Gastrocnemius medialis (tissue), 4 donors: ENCODE results near the gene HNRNPC. TPM values are rescaled to one million over a fixed set of nuclear protein-coding genes. Genes with fewer than 3 reads are reported as not detected.

Source experiments
- ATAC-seq, 2 donors: fragments of 150-250 bp; one replicate each; pipeline ENCODE4 v1.9.1; 2016
- DNase-seq, 2 donors: peaks; one replicate each; pipeline ENCODE4 v3.0.0-alpha.2; 2019
- H3K27ac ChIP-seq, 4 donors: fragments of 200-600 bp; sonication (generic); 1 replicate in 1 of 4; 2 replicates in 3 of 4; pipeline ENCODE4 v1.5.1; 2016 to 2018; ENCODE audit warnings: mild to moderate bottlenecking in 2 of 4, moderate library complexity in 1 of 4
- H3K27me3 ChIP-seq, 3 donors: fragments of 200-600 bp; sonication (generic) in 2 of 3; 1 replicate in 1 of 3; 2 replicates in 2 of 3; pipeline versions ENCODE4 v1.5.1 to v1.6.0; 2016 to 2019; ENCODE audit warnings: mild to moderate bottlenecking in 1 of 3, moderate library complexity in 1 of 3
- H3K36me3 ChIP-seq, 2 donors: fragments of 200-600 bp; sonication (generic) in 1 of 2; one replicate each; pipeline ENCODE4 v1.5.1; 2017 to 2018
- H3K4me1 ChIP-seq, 2 donors: fragments of 200-600 bp; sonication (generic) in 1 of 2; one replicate each; pipeline ENCODE4 v1.5.1; 2016 to 2017; ENCODE audit warnings: mild to moderate bottlenecking in 2 of 2
- H3K4me3 ChIP-seq, 4 donors: fragments of 200-600 bp; sonication (generic) in 3 of 4; 1 replicate in 1 of 4; 2 replicates in 3 of 4; pipeline ENCODE4 v1.5.1; 2016 to 2019; ENCODE audit warnings: mild to moderate bottlenecking in 2 of 4
- H3K9me3 ChIP-seq, 3 donors: fragments of 200-600 bp; sonication (generic) in 2 of 3; 1 replicate in 1 of 3; 2 replicates in 2 of 3; pipeline ENCODE4 v1.5.1; 2016 to 2019
- POLR2A ChIP-seq, 2 donors: fragments of 450-650 bp; IDR thresholded peaks; one replicate each; pipeline ENCODE4 v1.6.1; 2017; ENCODE audit warnings: antibody characterized with exemption in 2 of 2, mild to moderate bottlenecking in 2 of 2, moderate library complexity in 2 of 2
- in situ Hi-C, 4 donors: fragments of 200-750 bp; cut with MboI; loops; one replicate each; pipeline versions ENCODE4 v1.15.0 to v1.8.0; 2017; ENCODE audit warnings: low sequenced_read_pairs in 4 of 4
- intact Hi-C: fragments of 100-400 bp; cut with DNase I; formaldehyde crosslinking; loops from one replicate; pipeline ENCODE4 v1.15.1; 2023; ENCODE audit warnings: low total_unique reads
- total RNA-seq, 4 donors: library from RNA; depleted of rRNA; stranded (reverse); fragments of >200 nt; gene quantifications; one replicate each; pipeline versions ENCODE4 v1.1.0 to v1.2.3, GENCODE V29; 2016
- TF ChIP-seq, protein P1 (sequence below), 5 experiments: fragments of 450-650 bp in 3 of 5; fragments of 200-600 bp in 2 of 5; sonication (generic) in 2 of 5; IDR thresholded peaks in 4 of 5; conservative IDR thresholded peaks in 1 of 5; 1 replicate in 4 of 5; 2 replicates in 1 of 5; pipeline ENCODE4 v1.5.1; 2016 to 2019; ENCODE audit warnings: antibody characterized with exemption in 5 of 5, mild to moderate bottlenecking in 3 of 5, moderate library complexity in 3 of 5

Gene HNRNPC
- total RNA-seq, 4 donors from 2014 or later, result 281 to 357 (median 318) TPM

GRCh38 chr14:21203470-21204166 lies 65.6 kb downstream of the HNRNPC start:
- H3K4me1 ChIP-seq, result peaks cover 0 to 3% of the 10 kb centered on the region in 2 donors
- no peaks in the 10 kb centered on the region for H3K9me3 ChIP-seq
- no peak overlapping the region for H3K4me3 ChIP-seq
- intact Hi-C loops (no loop called here), in situ Hi-C loops (no loop called here)
- no peak overlapping the region for H3K27ac ChIP-seq
- TF ChIP-seq, protein P1, sequence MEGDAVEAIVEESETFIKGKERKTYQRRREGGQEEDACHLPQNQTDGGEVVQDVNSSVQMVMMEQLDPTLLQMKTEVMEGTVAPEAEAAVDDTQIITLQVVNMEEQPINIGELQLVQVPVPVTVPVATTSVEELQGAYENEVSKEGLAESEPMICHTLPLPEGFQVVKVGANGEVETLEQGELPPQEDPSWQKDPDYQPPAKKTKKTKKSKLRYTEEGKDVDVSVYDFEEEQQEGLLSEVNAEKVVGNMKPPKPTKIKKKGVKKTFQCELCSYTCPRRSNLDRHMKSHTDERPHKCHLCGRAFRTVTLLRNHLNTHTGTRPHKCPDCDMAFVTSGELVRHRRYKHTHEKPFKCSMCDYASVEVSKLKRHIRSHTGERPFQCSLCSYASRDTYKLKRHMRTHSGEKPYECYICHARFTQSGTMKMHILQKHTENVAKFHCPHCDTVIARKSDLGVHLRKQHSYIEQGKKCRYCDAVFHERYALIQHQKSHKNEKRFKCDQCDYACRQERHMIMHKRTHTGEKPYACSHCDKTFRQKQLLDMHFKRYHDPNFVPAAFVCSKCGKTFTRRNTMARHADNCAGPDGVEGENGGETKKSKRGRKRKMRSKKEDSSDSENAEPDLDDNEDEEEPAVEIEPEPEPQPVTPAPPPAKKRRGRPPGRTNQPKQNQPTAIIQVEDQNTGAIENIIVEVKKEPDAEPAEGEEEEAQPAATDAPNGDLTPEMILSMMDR (IDR thresholded peaks at IDR 0.05 in 4 of 5, conservative IDR thresholded peaks at IDR 0.05 in 1 of 5), result no peak
- no peak for TF ChIP-seq POLR2A (IDR thresholded peaks at IDR 0.05)
- ATAC-seq, result no peak
- no peak for DNase-seq
- no peaks in the 10 kb centered on the region for H3K27me3 ChIP-seq
- H3K36me3 ChIP-seq, result peaks cover 0 to 20% of the 10 kb centered on the region in 2 donors

DNA sequence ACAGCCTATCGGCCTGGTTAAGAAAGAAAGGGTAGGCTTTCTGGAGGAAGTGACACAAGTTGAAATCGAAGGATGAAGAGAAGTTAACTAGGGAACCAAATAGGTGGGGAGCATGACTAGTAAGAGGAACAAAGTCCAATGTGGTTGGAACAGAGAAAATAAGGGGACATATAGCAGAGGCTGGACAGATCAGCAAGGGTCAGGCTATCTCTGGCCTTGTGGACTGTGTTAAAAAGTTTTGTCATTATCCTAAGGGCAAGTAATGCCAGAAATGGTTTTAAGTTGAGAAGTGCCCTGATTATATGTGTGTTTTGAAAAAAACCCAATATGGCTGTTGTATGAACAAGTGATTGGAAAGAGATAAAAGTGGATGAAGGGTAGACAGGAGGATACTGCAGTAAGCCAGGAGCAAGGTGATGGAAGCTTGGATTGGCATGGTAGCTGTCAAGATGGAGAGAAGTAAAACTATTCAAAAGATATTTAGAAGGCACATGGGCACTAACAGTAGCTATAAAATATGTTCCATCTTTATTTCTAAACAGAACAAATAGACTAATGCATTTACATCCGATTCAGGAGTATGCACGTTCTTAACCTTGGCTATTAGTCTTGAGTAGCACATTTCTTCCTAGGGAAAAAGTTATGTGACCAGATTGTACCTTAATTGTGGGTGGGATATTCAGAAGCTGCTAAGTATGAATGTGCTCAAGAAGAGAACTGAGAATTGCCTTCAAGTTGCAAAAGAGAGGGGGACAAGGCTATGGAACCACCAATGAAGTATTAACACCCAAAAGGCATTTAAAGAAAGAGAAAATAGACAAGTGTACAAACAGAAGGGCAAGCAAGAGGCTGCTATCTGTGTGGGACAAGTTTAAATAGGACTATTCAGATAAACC lies 66.5 kb downstream of the HNRNPC start:
- Histone ChIP-seq H3K9me3 (no peaks in the 10 kb centered on the region), H3K27me3 (no peaks in the 10 kb centered on the region), H3K4me3 (no peak overlapping the region), H3K36me3 (peaks cover 0 to 12% of the 10 kb centered on the region in 2 donors), H3K4me1 (peaks cover 0 to 3% of the 10 kb centered on the region in 2 donors), H3K27ac (no peak overlapping the region)
- intact Hi-C loops (no loop called here), in situ Hi-C loops (no loop called here)
- ATAC-seq (no peak), DNase-seq (no peak)
- TF ChIP-seq POLR2A (IDR thresholded peaks at IDR 0.05), result no peak
- TF ChIP-seq, protein P1 (IDR thresholded peaks at IDR 0.05 in 4 of 5, conservative IDR thresholded peaks at IDR 0.05 in 1 of 5), result no peak

- H3K36me3 ChIP-seq, result peaks cover 0 to 4% of the 10 kb centered on the region in 2 donors
- no peak overlapping the region for H3K4me3 ChIP-seq
- H3K4me1 ChIP-seq, result peaks cover 0 to 1% of the 10 kb centered on the region in 2 donors
- intact Hi-C loops (no loop called here), in situ Hi-C loops (no loop called here)
- H3K9me3 ChIP-seq, result no peaks in the 10 kb centered on the region
- ATAC-seq (peak in 1 of 2 donors; percentile 23), DNase-seq (no peak)
- TF ChIP-seq, protein P1 (IDR thresholded peaks at IDR 0.05 in 4 of 5, conservative IDR thresholded peaks at IDR 0.05 in 1 of 5), result no peak
- TF ChIP-seq POLR2A (IDR thresholded peaks at IDR 0.05), result no peak
- no peak overlapping the region for H3K27ac ChIP-seq
- no peaks in the 10 kb centered on the region for H3K27me3 ChIP-seq
Observed at GRCh38 chr14:21201732-21202462, 67.3 kb downstream of the HNRNPC start.

- intact Hi-C loops (no loop called here), in situ Hi-C loops (no loop called here)
- H3K9me3 ChIP-seq, result no peaks in the 10 kb centered on the region
- H3K4me3 ChIP-seq, result no peak overlapping the region
- DNase-seq, result no peak
- TF ChIP-seq, protein P1 (IDR thresholded peaks at IDR 0.05 in 4 of 5, conservative IDR thresholded peaks at IDR 0.05 in 1 of 5), result no peak
- TF ChIP-seq POLR2A (IDR thresholded peaks at IDR 0.05), result no peak
- peaks cover 0 to 4% of the 10 kb centered on the region in 2 donors for H3K36me3 ChIP-seq
- no peak for ATAC-seq
- H3K4me1 ChIP-seq, result no peaks in the 10 kb centered on the region
- H3K27me3 ChIP-seq, result no peaks in the 10 kb centered on the region
- H3K27ac ChIP-seq, result no peak overlapping the region
Observed at GRCh38 chr14:21200752-21201461, 68.3 kb downstream of the HNRNPC start.
